Measurements from ENCODE around the gene MAPRE2. TPM values are rescaled to one million over a fixed set of nuclear protein-coding genes. Genes with fewer than 3 reads are reported as not detected.

Gene MAPRE2
- total RNA-seq, 1 experiment from 2014 or later = 16.4 TPM

- TF ChIP-seq, protein P1, sequence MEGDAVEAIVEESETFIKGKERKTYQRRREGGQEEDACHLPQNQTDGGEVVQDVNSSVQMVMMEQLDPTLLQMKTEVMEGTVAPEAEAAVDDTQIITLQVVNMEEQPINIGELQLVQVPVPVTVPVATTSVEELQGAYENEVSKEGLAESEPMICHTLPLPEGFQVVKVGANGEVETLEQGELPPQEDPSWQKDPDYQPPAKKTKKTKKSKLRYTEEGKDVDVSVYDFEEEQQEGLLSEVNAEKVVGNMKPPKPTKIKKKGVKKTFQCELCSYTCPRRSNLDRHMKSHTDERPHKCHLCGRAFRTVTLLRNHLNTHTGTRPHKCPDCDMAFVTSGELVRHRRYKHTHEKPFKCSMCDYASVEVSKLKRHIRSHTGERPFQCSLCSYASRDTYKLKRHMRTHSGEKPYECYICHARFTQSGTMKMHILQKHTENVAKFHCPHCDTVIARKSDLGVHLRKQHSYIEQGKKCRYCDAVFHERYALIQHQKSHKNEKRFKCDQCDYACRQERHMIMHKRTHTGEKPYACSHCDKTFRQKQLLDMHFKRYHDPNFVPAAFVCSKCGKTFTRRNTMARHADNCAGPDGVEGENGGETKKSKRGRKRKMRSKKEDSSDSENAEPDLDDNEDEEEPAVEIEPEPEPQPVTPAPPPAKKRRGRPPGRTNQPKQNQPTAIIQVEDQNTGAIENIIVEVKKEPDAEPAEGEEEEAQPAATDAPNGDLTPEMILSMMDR (conservative IDR thresholded peaks at IDR 0.05; ENCODE audit: low read depth, low read length) = no peak
- no peak for TF ChIP-seq EZH2 (IDR thresholded peaks at IDR 0.05; ENCODE audit: borderline replicate concordance, low read depth, low read length, poor library complexity, severe bottlenecking)
- POLR2A ChIA-PET (ENCODE audit: low non-redundant PET) = no interaction called here
- CTCF ChIA-PET = no interaction called here
- Histone ChIP-seq H3K9me3 (ENCODE audit: low read depth, low read length, poor library complexity, severe bottlenecking) (no peaks in the 10 kb centered on the region), H3K27ac (ENCODE audit: low read depth, low read length, poor library complexity, severe bottlenecking) (no peak overlapping the region), H3K27me3 (replicated peaks; ENCODE audit: insufficient read depth, low read depth, low read length, poor library complexity) (no peaks in the 10 kb centered on the region), H3K4me1 (ENCODE audit: insufficient read depth, low read length, poor library complexity, severe bottlenecking) (no peaks in the 10 kb centered on the region), H3K36me3 (ENCODE audit: insufficient read depth, low read length, poor library complexity, severe bottlenecking) (no peaks in the 10 kb centered on the region), H3K4me3 (ENCODE audit: low read depth, low read length, poor library complexity, severe bottlenecking) (no peak overlapping the region)
- no peak for DNase-seq (ENCODE audit: low spot score)
- BruUV-seq (replicated peaks) = no TSS peak
- intact Hi-C loops (cut with micrococcal nuclease; ENCODE audit: unreplicated experiment) = no loop called here
Measured at GRCh38 chr18:35190948-35191697, 149.9 kb downstream of the MAPRE2 start.

- H3K36me3 ChIP-seq (ENCODE audit: insufficient read depth, low read length, poor library complexity, severe bottlenecking) = no peaks in the 10 kb centered on the region
- H3K27ac ChIP-seq (ENCODE audit: low read depth, low read length, poor library complexity, severe bottlenecking) = no peak overlapping the region
- no peaks in the 10 kb centered on the region for H3K9me3 ChIP-seq (ENCODE audit: low read depth, low read length, poor library complexity, severe bottlenecking)
- CTCF ChIA-PET = no interaction called here
- no peak for TF ChIP-seq EZH2 (IDR thresholded peaks at IDR 0.05; ENCODE audit: borderline replicate concordance, low read depth, low read length, poor library complexity, severe bottlenecking)
- TF ChIP-seq, protein P1 (conservative IDR thresholded peaks at IDR 0.05; ENCODE audit: low read depth, low read length) = no peak
- H3K27me3 ChIP-seq (replicated peaks; ENCODE audit: insufficient read depth, low read depth, low read length, poor library complexity) = no peaks in the 10 kb centered on the region
- DNase-seq (ENCODE audit: low spot score) = no peak
- POLR2A ChIA-PET (ENCODE audit: low non-redundant PET) = no interaction called here
- H3K4me1 ChIP-seq (ENCODE audit: insufficient read depth, low read length, poor library complexity, severe bottlenecking) = no peaks in the 10 kb centered on the region
- no peak overlapping the region for H3K4me3 ChIP-seq (ENCODE audit: low read depth, low read length, poor library complexity, severe bottlenecking)
- intact Hi-C loops (cut with micrococcal nuclease; ENCODE audit: unreplicated experiment) = no loop called here
- BruUV-seq (replicated peaks) = no TSS peak
Measured at GRCh38 chr18:35191698-35192025, 150.4 kb downstream of the MAPRE2 start.

DNA sequence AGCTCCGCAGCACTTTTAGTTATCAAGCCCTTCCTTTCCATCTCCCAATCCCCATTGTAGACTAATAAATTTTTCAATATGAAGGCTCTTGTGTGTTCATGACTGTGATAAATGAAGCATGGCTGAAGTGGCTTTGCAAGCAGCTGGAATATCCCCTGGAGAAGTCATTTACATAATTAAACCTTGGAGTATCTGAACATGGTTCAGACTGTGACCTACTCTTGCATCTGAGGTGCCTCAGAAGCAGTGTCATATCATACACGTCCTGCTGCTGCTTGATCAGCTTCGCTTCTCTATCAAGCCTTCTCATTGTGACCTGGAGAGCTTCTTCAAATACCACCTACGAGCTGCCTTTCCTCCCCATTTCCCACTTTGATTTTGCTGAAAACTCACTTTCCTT lies 151.2 kb downstream of the MAPRE2 start:
- Histone ChIP-seq H3K27ac (ENCODE audit: low read depth, low read length, poor library complexity, severe bottlenecking) (no peak overlapping the region), H3K36me3 (ENCODE audit: insufficient read depth, low read length, poor library complexity, severe bottlenecking) (no peaks in the 10 kb centered on the region), H3K9me3 (ENCODE audit: low read depth, low read length, poor library complexity, severe bottlenecking) (no peaks in the 10 kb centered on the region), H3K4me3 (ENCODE audit: low read depth, low read length, poor library complexity, severe bottlenecking) (no peak overlapping the region), H3K27me3 (replicated peaks; ENCODE audit: insufficient read depth, low read depth, low read length, poor library complexity) (no peaks in the 10 kb centered on the region), H3K4me1 (ENCODE audit: insufficient read depth, low read length, poor library complexity, severe bottlenecking) (no peaks in the 10 kb centered on the region)
- intact Hi-C loops (cut with micrococcal nuclease; ENCODE audit: unreplicated experiment) = no loop called here
- CTCF ChIA-PET = no interaction called here
- DNase-seq (ENCODE audit: low spot score) = no peak
- POLR2A ChIA-PET (ENCODE audit: low non-redundant PET) = no interaction called here
- BruUV-seq (replicated peaks) = no TSS peak
- TF ChIP-seq, protein P1 (conservative IDR thresholded peaks at IDR 0.05; ENCODE audit: low read depth, low read length) = no peak
- no peak for TF ChIP-seq EZH2 (IDR thresholded peaks at IDR 0.05; ENCODE audit: borderline replicate concordance, low read depth, low read length, poor library complexity, severe bottlenecking)

Other genes with a start within 250 kb of the MAPRE2 start
- 34.5 and 34.7 TPM in 2 replicates for gene ZNF397, start 199.6 kb downstream of the MAPRE2 start, total RNA-seq (2021)
- 17.0 and 18.1 TPM in 2 replicates for gene ZSCAN30, start 248.8 kb downstream of the MAPRE2 start, total RNA-seq (2021)